Kidney (tissue), 14 donors: ENCODE results near the gene PHF23. TPM values are rescaled to one million over a fixed set of nuclear protein-coding genes. Genes with fewer than 3 reads are reported as not detected.

ENCODE experiments used
- DNase-seq, 5 donors: peaks; one replicate each; pipeline ENCODE4 v3.0.0-alpha.2; 2013 to 2020
- FAIRE-seq: peaks from 2 replicates; lab custom pipeline; 2012; peaks lifted over from hg19 to GRCh38; lab: Jason Lieb, UNC
- H3K27ac ChIP-seq, 2 donors: one replicate each; pipeline ENCODE4 v1.7.0; 2013; ENCODE audit warnings: low read depth in 2 of 2, low read length in 2 of 2, inconsistent platforms in 1 of 2
- H3K27me3 ChIP-seq: one replicate; pipeline ENCODE4 v1.7.1; 2013; ENCODE audit warnings: low read length, inconsistent platforms; ENCODE audit not compliant: control insufficient read depth, insufficient read depth
- H3K36me3 ChIP-seq, 3 donors: one replicate each; pipeline versions ENCODE4 v1.7.0 to v1.7.1; 2013; ENCODE audit warnings: low read length in 3 of 3, control low read depth in 1 of 3, inconsistent platforms in 1 of 3; ENCODE audit not compliant: insufficient read depth in 3 of 3, control insufficient read depth in 2 of 3
- H3K4me1 ChIP-seq, 3 donors: one replicate each; pipeline versions ENCODE4 v1.7.0 to v1.7.1; 2013; ENCODE audit warnings: low read length in 3 of 3, inconsistent platforms in 1 of 3, low read depth in 1 of 3; ENCODE audit not compliant: control insufficient read depth in 2 of 3, insufficient read depth in 2 of 3
- H3K4me3 ChIP-seq, 3 donors: one replicate each; pipeline versions ENCODE4 v1.7.0 to v1.8.1; 2013; ENCODE audit warnings: low read length in 3 of 3, control low read depth in 1 of 3, inconsistent platforms in 1 of 3
- H3K9ac ChIP-seq, 3 donors: one replicate each; pipeline versions ENCODE4 v1.7.0 to v1.7.1; 2013; ENCODE audit warnings: low read length in 3 of 3, control low read depth in 1 of 3, inconsistent platforms in 1 of 3
- H3K9me3 ChIP-seq, 3 donors: one replicate each; pipeline versions ENCODE4 v1.7.0 to v1.7.1; 2013; ENCODE audit warnings: low read length in 3 of 3, control low read depth in 1 of 3, inconsistent platforms in 1 of 3; ENCODE audit not compliant: control insufficient read depth in 2 of 3, insufficient read depth in 1 of 3
- CTCF ChIP-seq: IDR thresholded peaks from 3 replicates; pipeline ENCODE4 v1.5.1; 2012; ENCODE audit warnings: mild to moderate bottlenecking, moderate library complexity, borderline replicate concordance; ENCODE audit not compliant: insufficient read depth; ENCODE audit errors: extremely low read depth
- intact Hi-C: fragments of 100-400 bp; cut with DNase I; formaldehyde crosslinking; loops from one replicate; pipeline ENCODE4 v1.11.1; 2022
- polyA plus RNA-seq: library from polyadenylated mRNA; stranded (reverse); fragments of 350-450 nt; fragmentation: Illumina TruSeq; extraction: RNeasy Lipid Tissue Mini Kit (QIAGEN cat#74804); gene quantifications from one replicate; pipeline ENCODE4 v1.2.3, GENCODE V29; 2014; ENCODE audit warnings: low read depth, low replicate concordance; ENCODE audit not compliant: insufficient read depth
- total RNA-seq: library from RNA; stranded (reverse); fragmentation: NEBNext Ultra II Directional; extraction: Animal tissue kit (Norgen Biotek cat#: 25700); gene quantifications from one replicate; pipeline ENCODE4 v1.2.1, GENCODE V29; 2021
- donor health status: control.
- donor health status: control.
- donor health status: control.
- donor health status: control.
- donor health status: control.
- donor health status: DM: yes; HTN: yes; CAD: no.
- donor health status: Normal renal cell carcinoma (clear cell type).

Gene PHF23
- total and polyA plus RNA-seq, 2 donors from 2014 or later, result 28.1 to 48.5 TPM

DNA sequence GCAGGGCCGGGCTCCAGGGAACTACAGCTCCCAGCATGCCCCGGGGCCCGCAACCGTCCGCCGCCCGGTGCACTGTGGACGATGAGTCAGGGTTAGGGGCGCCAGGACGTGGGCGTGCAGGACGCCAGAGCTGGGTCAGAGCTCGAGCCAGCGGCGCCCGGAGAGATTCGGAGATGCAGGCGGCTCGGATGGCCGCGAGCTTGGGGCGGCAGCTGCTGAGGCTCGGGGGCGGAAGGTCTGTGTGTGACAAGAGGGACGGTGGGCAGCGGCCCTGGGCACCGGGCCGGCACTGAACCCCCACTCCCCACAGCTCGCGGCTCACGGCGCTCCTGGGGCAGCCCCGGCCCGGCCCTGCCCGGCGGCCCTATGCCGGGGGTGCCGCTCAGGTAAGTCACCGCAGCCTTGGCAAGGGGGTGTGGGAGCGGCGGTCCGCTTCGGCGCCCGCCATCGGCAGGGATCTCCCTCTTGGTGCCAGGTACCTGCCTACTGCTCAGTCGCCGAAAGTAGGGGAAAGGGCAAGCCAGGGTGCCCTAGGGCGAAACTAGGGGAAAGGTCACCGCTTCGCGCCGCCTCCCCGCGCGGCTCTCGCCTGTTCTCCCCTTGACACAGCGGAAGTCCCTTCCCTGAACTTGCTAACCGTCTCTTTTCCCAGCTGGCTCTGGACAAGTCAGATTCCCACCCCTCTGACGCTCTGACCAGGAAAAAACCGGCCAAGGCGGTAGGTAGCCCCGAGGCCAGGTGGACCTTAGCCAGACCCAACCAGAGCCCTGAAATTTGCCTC is 19.3 kb downstream of the PHF23 start, which contains the start of the genes ACADVL and DLG4:
Gene ACADVL (plus strand): TSS at position 127 of the 781 bp plus-strand sequence. CDS start 47 bp downstream, at position 174.
Gene DLG4 (minus strand): TSS at position 25 of the 781 bp plus-strand sequence.
- Histone ChIP-seq H3K4me1 (peaks cover 7 to 51% (median 40%) of the 10 kb centered on the region in 3 donors), H3K9me3 (no peaks in the 10 kb centered on the region), H3K4me3 (peak within 1 kb of the TSS; percentile 74 to 91 (median 81)), H3K36me3 (peaks cover 5 to 33% (median 27%) of the 10 kb centered on the region in 3 donors), H3K27ac (peak within 1 kb of the TSS; percentile 100), H3K27me3 (no peaks in the 10 kb centered on the region), H3K9ac (peak within 1 kb of the TSS; percentile 63 to 99 (median 90))
- intact Hi-C loops, result no loop called here
- peak; percentile 89 to 98 (median 92) for DNase-seq
- FAIRE-seq, result no peak
- no peak for TF ChIP-seq CTCF

DNA sequence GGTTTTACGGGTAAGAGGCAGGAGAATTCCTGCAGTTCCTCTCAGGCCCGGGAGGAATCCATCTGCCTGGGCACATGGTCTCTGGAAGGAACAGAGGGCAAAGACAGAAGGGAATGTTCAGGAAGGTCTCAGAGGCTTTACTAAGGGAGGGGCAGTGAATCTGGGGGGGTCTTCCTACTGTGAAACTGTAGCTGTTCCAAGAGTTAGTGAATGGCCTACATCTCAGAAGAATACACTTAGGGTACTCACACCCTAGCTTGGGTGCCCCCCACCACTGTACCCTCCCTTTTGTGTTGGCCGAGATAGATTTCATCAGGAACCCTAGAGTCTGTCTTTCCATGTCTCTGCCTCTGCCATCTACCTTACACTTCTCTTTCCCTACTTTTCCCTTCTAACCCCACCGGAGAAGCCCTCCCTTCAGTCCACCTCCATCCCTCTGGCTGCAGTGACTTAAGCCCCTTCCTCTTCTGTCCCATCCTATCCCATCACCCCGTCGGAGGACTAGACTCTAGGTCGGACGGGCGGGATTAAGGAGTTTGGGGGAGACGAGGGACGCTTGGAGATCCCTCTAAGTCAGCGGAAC is 19.9 kb downstream of the PHF23 start:
- H3K27ac ChIP-seq, result peak overlapping the region; percentile 100
- peak in 1 of 5 donors; percentile 52 for DNase-seq
- peak overlapping the region; percentile 59 to 91 (median 74) for H3K4me3 ChIP-seq
- intact Hi-C loops, result no loop called here
- peak overlapping the region; percentile 42 to 99 (median 90) for H3K9ac ChIP-seq
- peaks cover 7 to 49% (median 40%) of the 10 kb centered on the region in 3 donors for H3K4me1 ChIP-seq
- H3K9me3 ChIP-seq, result no peaks in the 10 kb centered on the region
- H3K36me3 ChIP-seq, result peaks cover 5 to 30% (median 27%) of the 10 kb centered on the region in 3 donors
- no peak for TF ChIP-seq CTCF
- FAIRE-seq, result no peak
- no peaks in the 10 kb centered on the region for H3K27me3 ChIP-seq

DNA sequence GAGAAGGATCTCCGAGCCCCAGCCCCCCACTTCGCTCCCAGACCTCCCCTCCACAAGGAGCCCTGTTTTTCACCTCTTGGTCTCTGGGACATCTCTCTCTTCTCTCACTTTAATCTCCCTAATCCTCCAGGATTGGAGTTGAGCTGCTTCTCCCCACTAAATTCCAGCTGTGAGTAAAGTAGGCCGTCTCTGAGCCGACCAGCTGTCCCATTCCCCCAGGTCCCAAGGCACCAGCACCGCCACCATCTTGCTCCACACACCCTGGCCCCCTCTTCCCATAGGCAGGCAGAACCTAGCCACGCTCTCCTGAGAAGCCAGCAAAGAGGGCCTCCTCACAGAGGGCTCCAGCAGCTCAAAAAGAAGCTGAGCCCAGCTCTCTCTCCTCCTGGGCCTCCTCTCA is 20.5 kb downstream of the PHF23 start:
- H3K9ac ChIP-seq, result peak overlapping the region in 1 of 3 donors; percentile 99
- TF ChIP-seq CTCF, result no peak

More for the DNA sequence above, 20.5 kb downstream of the PHF23 start:
- peak in 1 of 5 donors; percentile 69 for DNase-seq
- Histone ChIP-seq H3K36me3 (peaks cover 5 to 24% (median 22%) of the 10 kb centered on the region in 3 donors), H3K27ac (peak overlapping the region; percentile 100), H3K4me3 (no peak overlapping the region), H3K27me3 (no peaks in the 10 kb centered on the region), H3K4me1 (peaks cover 7 to 50% (median 41%) of the 10 kb centered on the region in 3 donors), H3K9me3 (no peaks in the 10 kb centered on the region)
- FAIRE-seq, result no peak
- intact Hi-C loops, result no loop called here
